RWPE1 (cell line): ENCODE measurements around the gene BCL2L13.
A peak's percentile ranks its signal among the peaks of the same experiment; 100 is the strongest.

Source experiments
- CTCF ChIA-PET: fragments of 350-600 bp; sonication (Branson Sonifier 250); formaldehyde crosslinking; extraction: SDS; loops from one replicate; lab custom pipeline; 2021; lab: Yijun Ruan, JAX
- POLR2A ChIA-PET: fragments of 400-600 bp; formaldehyde crosslinking; extraction: SDS; loops from one replicate; lab custom pipeline; 2020; ENCODE audit warnings: antibody characterized with exemption; ENCODE audit not compliant: low non-redundant PET; lab: Yijun Ruan, JAX
- DNase-seq: peaks from one replicate; pipeline ENCODE4 v3.0.0; 2012; ENCODE audit warnings: low spot score
- H3K27ac ChIP-seq: fragments of 450-650 bp; 2 replicates; pipeline ENCODE4 v1.5.1; 2017
- CTCF ChIP-seq: fragments of 450-650 bp; conservative IDR thresholded peaks from 2 replicates; pipeline ENCODE4 v1.5.1; 2017; ENCODE audit warnings: low read depth, mild to moderate bottlenecking

Gene BCL2L13

DNA sequence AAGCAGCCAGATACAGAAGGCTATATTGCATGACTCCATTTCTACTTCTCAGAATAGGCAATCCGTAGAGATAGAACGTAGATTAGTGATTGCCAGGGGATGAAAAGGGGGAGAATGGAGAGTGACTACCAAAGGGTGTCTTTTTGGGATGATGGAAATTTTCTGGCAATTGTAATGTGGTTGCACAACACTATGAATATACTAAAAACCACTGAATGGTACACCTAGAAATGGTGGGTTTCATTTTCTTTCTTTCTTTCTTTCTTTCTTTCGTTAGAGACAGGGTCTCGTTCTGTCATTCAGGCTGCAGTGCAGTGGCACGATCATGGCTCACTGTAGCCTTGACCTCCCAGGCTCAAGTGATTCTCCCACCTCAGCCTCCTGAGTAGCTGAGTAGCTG, 81.4 kb downstream of the BCL2L13 start:
- POLR2A ChIA-PET: no interaction called here
- CTCF ChIA-PET: no interaction called here
- TF ChIP-seq CTCF: no peak
- H3K27ac ChIP-seq: no peak overlapping the region
- no peak for DNase-seq

- ChIA-PET CTCF (no interaction called here), POLR2A (no interaction called here)
- TF ChIP-seq CTCF: no peak
- no peak for DNase-seq
- no peak overlapping the region for H3K27ac ChIP-seq
These were observed 85.7 kb downstream of the BCL2L13 start for GRCh38 chr22:17724241-17724640.

DNA sequence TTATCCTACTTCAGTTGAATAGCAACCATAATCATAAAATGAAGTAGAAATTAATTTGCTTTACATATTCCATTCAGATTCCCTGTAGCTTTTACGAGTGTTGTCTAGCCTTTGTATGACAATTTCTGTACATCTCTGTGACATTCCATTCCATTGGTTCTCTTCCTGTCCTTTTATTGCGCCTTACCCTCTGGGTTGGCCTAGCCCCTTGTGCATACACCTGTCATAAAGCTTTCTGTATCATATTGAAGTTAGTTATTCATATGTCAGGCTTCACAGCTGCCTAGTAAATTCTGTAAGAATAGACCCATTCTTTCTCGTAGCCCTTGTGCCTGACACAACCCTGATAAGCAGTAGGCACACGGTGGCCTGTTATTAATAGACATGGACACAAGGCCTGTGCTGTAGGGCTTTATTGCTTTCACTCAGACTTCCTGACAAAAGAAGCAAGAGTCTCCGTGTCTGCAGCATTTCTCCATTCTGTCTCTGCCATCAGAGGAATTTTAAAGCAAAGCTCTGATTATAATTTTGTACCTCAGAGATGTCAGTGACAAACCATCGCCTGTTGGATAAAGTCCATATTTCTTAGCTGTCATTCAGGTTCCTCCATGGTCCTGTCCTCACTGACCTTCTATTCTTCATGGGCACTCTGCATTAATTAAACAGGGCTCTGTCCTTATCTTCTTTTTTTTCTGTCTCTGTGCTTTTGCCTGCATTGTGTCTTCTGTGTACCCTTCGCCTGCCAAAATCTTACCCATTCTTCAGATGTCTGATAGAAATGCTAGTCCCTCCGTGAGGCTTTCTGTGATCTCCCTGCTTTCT, 86.3 kb downstream of the BCL2L13 start:
- no peak for DNase-seq
- CTCF ChIA-PET: no interaction called here
- no peak overlapping the region for H3K27ac ChIP-seq
- POLR2A ChIA-PET: no interaction called here
- no peak for TF ChIP-seq CTCF

- no peak overlapping the region for H3K27ac ChIP-seq
- DNase-seq: no peak
- no peak for TF ChIP-seq CTCF
- ChIA-PET POLR2A (no interaction called here), CTCF (no interaction called here)
These were observed 86.9 kb downstream of the BCL2L13 start for GRCh38 chr22:17725500-17725796.

DNA sequence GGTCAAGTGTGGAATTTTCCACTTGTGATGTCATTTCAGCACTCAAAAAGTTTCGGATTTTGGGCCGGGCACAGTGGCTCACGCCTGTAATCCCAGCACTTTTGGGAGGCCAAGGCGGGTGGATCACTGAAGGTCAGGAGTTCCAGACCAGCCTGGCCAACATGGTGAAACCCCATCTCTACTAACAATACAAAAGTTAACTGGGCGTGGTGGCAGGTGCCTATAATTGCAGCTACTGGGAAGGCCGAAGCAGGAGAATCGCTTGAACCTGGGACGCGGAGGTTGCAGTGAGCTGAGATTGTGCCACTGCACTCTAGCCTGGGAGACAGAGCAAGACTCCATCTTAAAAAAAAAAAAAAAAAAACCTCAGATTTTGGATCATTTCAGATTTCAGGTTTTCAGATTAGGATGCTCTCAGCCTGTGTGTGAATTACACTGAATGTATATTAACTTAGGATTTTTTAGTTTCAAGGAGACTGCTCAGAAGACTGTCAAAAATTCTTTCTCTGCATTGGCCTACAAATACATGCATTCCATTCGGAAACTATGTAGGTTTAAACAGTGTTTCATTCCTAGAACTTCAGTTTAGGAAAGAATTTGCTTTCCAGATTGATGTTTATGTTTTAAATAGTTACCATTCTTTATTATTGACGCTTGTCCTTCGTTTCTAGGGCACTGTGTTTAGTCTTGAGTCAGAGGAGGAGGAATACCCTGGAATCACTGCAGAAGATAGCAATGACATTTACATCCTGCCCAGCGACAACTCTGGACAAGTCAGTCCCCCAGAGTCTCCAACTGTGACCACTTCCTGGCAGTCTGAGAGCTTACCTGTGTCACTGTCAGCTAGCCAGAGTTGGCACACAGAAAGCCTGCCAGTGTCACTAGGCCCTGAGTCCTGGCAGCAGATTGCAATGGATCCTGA, 87.7 kb downstream of the BCL2L13 start:
- POLR2A ChIA-PET: no interaction called here
- no peak for DNase-seq
- CTCF ChIA-PET: no interaction called here
- TF ChIP-seq CTCF: no peak
- H3K27ac ChIP-seq: peak overlapping the region; percentile 19; the same call in 1 of the 2 replicates

DNA sequence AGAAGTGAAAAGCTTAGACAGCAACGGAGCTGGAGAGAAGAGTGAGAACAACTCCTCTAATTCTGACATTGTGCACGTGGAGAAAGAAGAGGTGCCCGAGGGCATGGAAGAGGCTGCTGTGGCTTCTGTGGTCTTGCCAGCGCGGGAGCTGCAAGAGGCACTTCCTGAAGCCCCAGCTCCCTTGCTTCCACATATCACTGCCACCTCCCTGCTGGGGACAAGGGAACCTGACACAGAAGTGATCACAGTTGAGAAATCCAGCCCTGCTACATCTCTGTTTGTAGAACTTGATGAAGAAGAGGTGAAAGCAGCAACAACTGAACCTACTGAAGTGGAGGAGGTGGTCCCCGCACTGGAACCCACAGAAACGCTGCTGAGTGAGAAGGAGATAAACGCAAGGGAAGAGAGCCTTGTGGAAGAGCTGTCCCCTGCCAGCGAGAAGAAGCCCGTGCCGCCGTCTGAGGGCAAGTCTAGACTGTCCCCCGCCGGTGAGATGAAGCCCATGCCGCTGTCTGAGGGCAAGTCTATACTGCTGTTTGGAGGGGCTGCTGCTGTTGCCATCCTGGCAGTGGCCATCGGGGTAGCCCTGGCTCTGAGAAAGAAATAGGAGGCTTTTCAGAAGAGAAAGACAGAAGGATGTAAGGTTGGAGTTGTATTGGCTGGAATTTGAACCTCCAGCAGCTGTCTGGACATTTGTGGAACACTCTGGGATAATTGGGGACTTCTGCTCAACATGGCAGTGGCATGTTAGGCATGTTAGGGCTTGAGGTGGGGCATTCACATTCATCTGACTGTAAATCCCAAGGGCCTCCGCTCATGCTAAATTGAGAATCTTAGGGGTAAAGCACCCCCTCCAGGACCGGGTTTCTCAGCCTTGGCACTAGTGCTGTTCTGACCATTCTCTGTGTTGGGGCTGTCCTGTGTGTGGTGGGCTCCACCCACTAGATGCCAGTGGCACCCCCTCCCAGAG, 88.7 kb downstream of the BCL2L13 start:
- H3K27ac ChIP-seq: peak overlapping the region; percentile 19; the same call in 1 of the 2 replicates
- TF ChIP-seq CTCF: no peak
- DNase-seq: no peak
- POLR2A ChIA-PET: no interaction called here
- CTCF ChIA-PET: no interaction called here
